Activated CD4-positive, CD25-positive, alpha-beta regulatory T cell treated with anti-CD3 and anti-CD28 coated beads, Interleukin-2, amount 50 U/mL, for 24 hours (primary cell): Measurements from ENCODE around the gene MYO18A.

Experiments used
- ATAC-seq, 2 donors: fragments of 150-1000 bp; cut with Tn5 transposase; one replicate each; pipeline ENCODE4 v1.10.0; 2021; ENCODE audit warnings: mild to moderate bottlenecking in 1 of 2, moderate library complexity in 1 of 2

The MYO18A gene

GRCh38 chr17:29021226-29021625 lies 159.0 kb downstream of the MYO18A start:
- ATAC-seq = no peak
